H1 (cell line): ENCODE results near the gene MSH5. TPM values are rescaled to one million over a fixed set of nuclear protein-coding genes. Genes with fewer than 3 reads are reported as not detected.
A peak's percentile ranks its signal among the peaks of the same experiment; 100 is the strongest.

Experiments
- CTCF ChIA-PET: fragments of 300-600 bp; sonication (Branson Sonifier 250); formaldehyde crosslinking; loops from one replicate; lab custom pipeline; 2021; ENCODE audit not compliant: partially characterized antibody; lab: Charles Lee
- POLR2A ChIA-PET: fragments of 300-600 bp; sonication (Branson Sonifier 250); formaldehyde crosslinking; loops from one replicate; lab custom pipeline; 2021; ENCODE audit warnings: inconsistent platforms; ENCODE audit not compliant: partially characterized antibody; lab: Charles Lee
- DNase-seq, 2 experiments: peaks; one replicate each; pipeline versions ENCODE4 v3.0.0 to v3.0.0-alpha.2; 2010 to 2022; ENCODE audit warnings: low spot score in 2 of 2, low read depth in 1 of 2, mixed read lengths in 1 of 2
- FAIRE-seq: peaks from 2 replicates; lab custom pipeline; 2011; peaks lifted over from hg19 to GRCh38; lab: Jason Lieb, UNC
- H2AFZ ChIP-seq: 2 replicates; pipeline ENCODE4 v1.8.1; 2012; ENCODE audit warnings: low read length, inconsistent platforms
- H2AK5ac ChIP-seq: 2 replicates; pipeline ENCODE4 v1.6.1; 2013; ENCODE audit warnings: low read depth, low read length
- H2BK120ac ChIP-seq: replicated peaks from 2 replicates; pipeline ENCODE3; 2013; ENCODE audit warnings: low read depth, low read length, inconsistent platforms
- H2BK12ac ChIP-seq: 2 replicates; pipeline ENCODE4 v1.6.1; 2013; ENCODE audit warnings: low read depth, low read length
- H2BK15ac ChIP-seq: 2 replicates; pipeline ENCODE4 v1.6.1; 2013; ENCODE audit warnings: low read length
- H2BK20ac ChIP-seq: 2 replicates; pipeline ENCODE4 v1.6.1; 2013; ENCODE audit warnings: low read length
- H2BK5ac ChIP-seq: 2 replicates; pipeline ENCODE4 v1.6.1; 2013; ENCODE audit warnings: low read depth, low read length
- H3K14ac ChIP-seq: 2 replicates; pipeline ENCODE4 v1.6.1; 2013; ENCODE audit warnings: inconsistent platforms; ENCODE audit not compliant: insufficient read length
- H3K18ac ChIP-seq: 2 replicates; pipeline ENCODE4 v1.6.1; 2013; ENCODE audit warnings: low read length; ENCODE audit errors: extremely low read depth
- H3K23ac ChIP-seq: 2 replicates; pipeline ENCODE4 v1.6.1; 2013; ENCODE audit warnings: inconsistent platforms; ENCODE audit not compliant: insufficient read length
- H3K23me2 ChIP-seq: 2 replicates; pipeline ENCODE4 v1.6.1; 2013; ENCODE audit warnings: low read depth, low read length
- H3K27ac ChIP-seq: 2 replicates; pipeline ENCODE4 v1.6.1; 2011; ENCODE audit warnings: low read depth, low read length, inconsistent platforms
- H3K27me3 ChIP-seq, 4 experiments: replicated peaks in 1 of 4; 1 replicate in 1 of 4; 2 replicates in 3 of 4; pipeline versions ENCODE4 v1.6.1 to v1.8.1; 2011 to 2013; ENCODE audit warnings: low read length in 3 of 4, mild to moderate bottlenecking in 3 of 4, inconsistent platforms in 2 of 4, mixed read lengths in 2 of 4, moderate library complexity in 1 of 4; ENCODE audit not compliant: control insufficient read depth in 3 of 4, insufficient read depth in 3 of 4; ENCODE audit errors: extremely low read depth in 1 of 4
- H3K36me3 ChIP-seq, 4 experiments: 2 replicates each; pipeline versions ENCODE4 v1.6.1 to v1.8.1; 2011 to 2013; ENCODE audit warnings: mild to moderate bottlenecking in 4 of 4, low read length in 3 of 4, moderate library complexity in 2 of 4, control low read depth in 1 of 4, inconsistent platforms in 1 of 4; ENCODE audit not compliant: insufficient read depth in 4 of 4, control insufficient read depth in 2 of 4
- H3K4ac ChIP-seq: replicated peaks from 2 replicates; pipeline ENCODE3; 2013; ENCODE audit warnings: low read length, low read depth, mixed read lengths, inconsistent platforms; ENCODE audit not compliant: insufficient read length
- H3K4me1 ChIP-seq, 4 experiments: replicated peaks in 1 of 4; 1 replicate in 1 of 4; 2 replicates in 3 of 4; pipeline versions ENCODE4 v1.6.1 to v1.8.1; 2011 to 2013; ENCODE audit warnings: low read length in 3 of 4, inconsistent platforms in 2 of 4, mixed read lengths in 1 of 4; ENCODE audit not compliant: insufficient read depth in 4 of 4, control insufficient read depth in 3 of 4
- H3K4me2 ChIP-seq, 2 experiments: 2 replicates each; pipeline versions ENCODE4 v1.6.1 to v1.8.1; 2011 to 2013; ENCODE audit warnings: low read depth in 2 of 2, low read length in 2 of 2, control low read depth in 1 of 2, inconsistent platforms in 1 of 2, mild to moderate bottlenecking in 1 of 2; ENCODE audit not compliant: insufficient read depth in 1 of 2
- H3K4me3 ChIP-seq, 4 experiments: fragments of 200-600, 300-600 bp in 1 of 4; sonication (generic), shearing (Covaris generic), sonication (Bioruptor Twin) in 1 of 4; 2 replicates each; pipeline versions ENCODE4 v1.5.1 to v1.8.1; 2011 to 2016; ENCODE audit warnings: low read length in 4 of 4, low read depth in 3 of 4, control low read depth in 2 of 4, inconsistent platforms in 2 of 4, mild to moderate bottlenecking in 2 of 4, mixed read lengths in 1 of 4, moderate library complexity in 1 of 4; ENCODE audit not compliant: insufficient read depth in 2 of 4; ENCODE audit errors: extremely low read depth in 1 of 4
- H3K56ac ChIP-seq: replicated peaks from 2 replicates; pipeline ENCODE3; 2013; ENCODE audit warnings: low read depth, mild to moderate bottlenecking, mixed read lengths, low read length, inconsistent platforms; ENCODE audit not compliant: insufficient read length
- H3K79me1 ChIP-seq: 2 replicates; pipeline ENCODE4 v1.6.1; 2013; ENCODE audit warnings: low read depth, low read length, control low read depth
- H3K79me2 ChIP-seq, 2 experiments: 2 replicates each; pipeline versions ENCODE4 v1.6.1 to v1.8.1; 2012 to 2013; ENCODE audit warnings: low read length in 2 of 2, mild to moderate bottlenecking in 2 of 2, inconsistent platforms in 1 of 2; ENCODE audit not compliant: insufficient read depth in 2 of 2, control insufficient read depth in 1 of 2
- H3K9ac ChIP-seq, 4 experiments: replicated peaks in 1 of 4; 1 replicate in 1 of 4; 2 replicates in 3 of 4; pipeline versions ENCODE4 v1.6.1 to v1.8.1; 2011 to 2013; ENCODE audit warnings: low read depth in 3 of 4, low read length in 3 of 4, control low read depth in 2 of 4, mild to moderate bottlenecking in 2 of 4, moderate library complexity in 2 of 4, inconsistent platforms in 1 of 4; ENCODE audit errors: extremely low read depth in 1 of 4
- H3K9me3 ChIP-seq, 2 experiments: 2 replicates each; pipeline versions ENCODE4 v1.6.1 to v1.8.1; 2012 to 2013; ENCODE audit warnings: mild to moderate bottlenecking in 2 of 2, moderate library complexity in 2 of 2, control low read depth in 1 of 2, inconsistent platforms in 1 of 2, low read depth in 1 of 2, low read length in 1 of 2, mixed read lengths in 1 of 2; ENCODE audit not compliant: insufficient read depth in 2 of 2
- H4K20me1 ChIP-seq, 2 experiments: replicated peaks in 1 of 2; 2 replicates each; pipeline versions ENCODE3 to v1.8.1; 2011 to 2013; ENCODE audit warnings: inconsistent platforms in 2 of 2, low read length in 2 of 2, mild to moderate bottlenecking in 1 of 2; ENCODE audit not compliant: insufficient read depth in 2 of 2, control insufficient read depth in 1 of 2
- H4K5ac ChIP-seq: 2 replicates; pipeline ENCODE4 v1.6.1; 2013; ENCODE audit warnings: low read length, low read depth, mixed read lengths, inconsistent platforms; ENCODE audit not compliant: insufficient read length
- H4K8ac ChIP-seq: 2 replicates; pipeline ENCODE4 v1.8.0; 2013; ENCODE audit warnings: mild to moderate bottlenecking, moderate library complexity, low read length, inconsistent platforms; ENCODE audit not compliant: insufficient read depth; ENCODE audit errors: extremely low read depth
- H4K91ac ChIP-seq: replicated peaks from 2 replicates; pipeline ENCODE3; 2013; ENCODE audit warnings: low read length, mixed read lengths, inconsistent platforms; ENCODE audit not compliant: insufficient read length
- ASH2L ChIP-seq: fragments of 200-600, 300-600 bp; sonication (generic); IDR thresholded peaks from one replicate; pipeline ENCODE4 v1.7.1; 2017; ENCODE audit warnings: low read length
- CHD2 ChIP-seq: IDR thresholded peaks from 2 replicates; pipeline ENCODE4 v1.6.1; 2012; ENCODE audit warnings: low read length, improper control_type of control experiment
- KDM4A ChIP-seq: IDR thresholded peaks from one replicate; pipeline ENCODE4 v1.7.1; 2012; ENCODE audit warnings: low read depth, mild to moderate bottlenecking, moderate library complexity, low read length, inconsistent platforms; ENCODE audit not compliant: severe bottlenecking
- PHF8 ChIP-seq: fragments of 200-600 bp; sonication (generic); conservative IDR thresholded peaks from 2 replicates; pipeline ENCODE4 v1.7.1; 2012; ENCODE audit warnings: low read depth, mild to moderate bottlenecking, inconsistent platforms, low read length, moderate library complexity
- RBBP5 ChIP-seq: IDR thresholded peaks from 2 replicates; pipeline ENCODE4 v1.7.1; 2012; ENCODE audit warnings: low read depth, mild to moderate bottlenecking, inconsistent platforms, low read length, moderate library complexity, borderline replicate concordance
- RNF2 ChIP-seq: fragments of 200-900, 300-1000 bp; sonication (generic); IDR thresholded peaks from 2 replicates; pipeline ENCODE4 v1.7.1; 2016; ENCODE audit warnings: borderline replicate concordance, low read depth, mild to moderate bottlenecking, antibody characterized with exemption, low read length; ENCODE audit not compliant: poor library complexity, severe bottlenecking; ENCODE audit errors: missing control alignments
- SIN3A ChIP-seq, 2 experiments: IDR thresholded peaks in 1 of 2; conservative IDR thresholded peaks in 1 of 2; 2 replicates each; pipeline ENCODE4 v1.6.1; 2011 to 2012; ENCODE audit warnings: low read length in 2 of 2, improper control_type of control experiment in 1 of 2, low read depth in 1 of 2, mild to moderate bottlenecking in 1 of 2
- SP1 ChIP-seq: IDR thresholded peaks from 2 replicates; pipeline ENCODE4 v1.6.1; 2011; ENCODE audit warnings: low read depth, low read length
- SP4 ChIP-seq: IDR thresholded peaks from 2 replicates; pipeline ENCODE4 v1.6.1; 2012; ENCODE audit warnings: low read length, inconsistent platforms
- SUZ12 ChIP-seq: fragments of 200-600 bp; sonication (generic); IDR thresholded peaks from 2 replicates; pipeline ENCODE4 v1.6.1; 2012; ENCODE audit warnings: mild to moderate bottlenecking, inconsistent platforms, low read length, moderate library complexity, mixed read lengths
- TAF1 ChIP-seq: IDR thresholded peaks from 2 replicates; pipeline ENCODE4 v1.6.1; 2011; ENCODE audit warnings: mild to moderate bottlenecking, low read depth, low read length
- WGBS, 2 experiments: shearing (Covaris generic) in 1 of 2; methylation state at CpG; one replicate each; pipeline versions ENCODE4 v1.1.6 to v1.1.7; 2013 to 2015; ENCODE audit warnings: low lambda C conversion rate in 2 of 2, mixed read lengths in 2 of 2, inconsistent platforms in 1 of 2, low coverage in 1 of 2, missing lambda C conversion rate in 1 of 2; ENCODE audit not compliant: insufficient replicate concordance in 2 of 2, insufficient coverage in 1 of 2, insufficient read length in 1 of 2; ENCODE audit errors: extremely low coverage in 1 of 2, missing lambda C conversion rate in 1 of 2; 5-methylcytosine and 5-hydroxymethylcytosine counted together
- polyA plus RNA-seq, 7 experiments: library from polyadenylated mRNA; depleted of rRNA in 3 of 7; stranded (reverse) in 5 of 7; unstranded in 2 of 7; fragments of >200 nt in 5 of 7; fragments of 200-250 nt in 2 of 7; gene quantifications; 1 replicate in 5 of 7; 2 replicates in 1 of 7; 4 replicates in 1 of 7; pipeline versions ENCODE4 v1.2.1 to v1.2.3, GENCODE V29; 2011 to 2013; ENCODE audit warnings: missing spikeins in 2 of 7, mixed read lengths in 2 of 7
- total RNA-seq: library from RNA; stranded (reverse); fragmentation: NEBNext Ultra II Directional; extraction: Animal tissue kit (Norgen Biotek cat#: 25700); gene quantifications from 2 replicates; pipeline ENCODE4 v1.2.1, GENCODE V29; 2021

The MSH5 gene
- total and polyA plus RNA-seq, 2 of the 8 experiments (the other 6 are each of a cell fraction or from before 2014, with no cell fraction given) = 25.3 to 26.5 TPM

DNA sequence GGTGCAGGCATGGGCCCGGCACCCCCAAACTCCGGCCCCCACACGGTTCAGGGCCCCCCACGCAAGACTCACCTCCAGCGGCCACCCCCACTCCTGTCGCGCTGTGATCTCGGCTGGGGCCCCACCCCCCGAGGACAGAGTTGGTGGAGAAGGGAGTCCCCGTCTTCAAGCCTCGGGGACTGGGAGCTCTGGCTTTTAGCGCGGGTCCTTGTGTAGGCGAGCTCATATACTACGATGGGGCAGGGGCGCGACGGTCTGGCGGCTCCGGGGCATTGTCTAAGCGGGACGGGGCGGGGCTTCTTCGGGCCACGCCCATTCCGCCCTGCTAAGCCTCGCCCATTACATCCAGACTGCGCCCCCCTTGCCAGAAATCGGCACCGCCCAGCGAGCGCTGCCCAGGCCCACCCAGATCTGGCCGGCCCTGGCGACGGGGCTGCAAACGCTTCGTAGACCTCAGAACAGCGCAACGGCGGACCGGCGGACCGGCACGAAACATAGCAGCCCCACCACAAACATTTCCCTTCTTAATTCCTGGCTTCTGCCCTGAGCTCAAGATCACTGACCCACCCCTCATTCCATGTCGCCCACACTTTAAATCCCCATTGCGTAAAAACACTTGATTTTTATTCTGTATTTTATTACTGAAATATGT, 9.7 kb upstream of the MSH5 start:
- Histone ChIP-seq H4K91ac (peak overlapping the region; percentile 27), H2BK5ac (no peak overlapping the region; the same call in 1 of the 2 replicates), H2BK20ac (no peak overlapping the region), H3K9me3 (no peaks in the 10 kb centered on the region), H2BK12ac (0 out of 2 replicates have a peak overlapping the region, but pooled peaks have one; percentile 92), H4K20me1 (peaks cover 4 to 5% of the 10 kb centered on the region in 2 experiments), H3K27ac (peak overlapping the region; percentile 49; the same call in 1 of the 2 replicates), H4K8ac (peak overlapping the region; percentile 86; the same call in 1 of the 2 replicates), H3K18ac (no peak overlapping the region; the same call in 1 of the 2 replicates), H3K4me3 (peak overlapping the region; percentile 56 to 91 (median 83)), H2AFZ (no peak overlapping the region), H3K23ac (no peak overlapping the region), H3K27me3 (no peaks in the 10 kb centered on the region), H3K4me1 (peaks cover 10 to 19% (median 11%) of the 10 kb centered on the region in 4 experiments), H4K5ac (peak overlapping the region; percentile 84), H3K56ac (peak overlapping the region; percentile 87), H2BK120ac (no peak overlapping the region), H3K14ac (no peak overlapping the region), H3K4me2 (peak overlapping the region; percentile 31 to 90), H3K23me2 (peaks cover 6% of the 10 kb centered on the region; the same call in 1 of the 2 replicates), H3K79me1 (peaks cover 11% of the 10 kb centered on the region; the same call in 1 of the 2 replicates), H3K36me3 (peaks cover 10 to 40% (median 33%) of the 10 kb centered on the region in 4 experiments), H2BK15ac (no peak overlapping the region), H3K9ac (peak overlapping the region; percentile 62 to 75 (median 71); a peak in 6 of 7 replicates), H3K79me2 (peaks cover 0 to 12% of the 10 kb centered on the region in 2 experiments; a peak in 2 of 4 replicates), H3K4ac (peak overlapping the region; percentile 63), H2AK5ac (no peak overlapping the region)
- FAIRE-seq = no peak
- peak; percentile 84 to 96 for DNase-seq
- ChIA-PET CTCF (interaction anchor here (0.6 to 8.9 kb wide), 31 partner anchors 10 to 230 kb away, joined by 3 to 89 read pairs (median 5); partner anchors contain the start of genes ABHD16A, C6orf47, LSM2 and LY6G5C), POLR2A (interaction anchor here (0.6 to 4.2 kb wide), 38 partner anchors 9 to 1242 kb away, joined by 3 to 57 read pairs (median 5); partner anchors contain the start of genes ABHD16A, ATP6V1G2, BAG6 and C6orf47)
- WGBS, 2 experiments = 6% methylated on average over 40 of the region's 46 CpGs; no CpG with 5 or more reads in 1 of the 2 experiments
- TF ChIP-seq RNF2 = no peak
- peak; percentile 83 for TF ChIP-seq ASH2L
- TF ChIP-seq CHD2 = no peak
- no peak for TF ChIP-seq SP4
- 0 out of 2 replicates have a peak, but pooled peaks have one; percentile 9 for TF ChIP-seq RBBP5
- TF ChIP-seq SUZ12 = no peak
- TF ChIP-seq SIN3A (conservative IDR thresholded peaks at IDR 0.05 in 1 of 2, IDR thresholded peaks at IDR 0.05 in 1 of 2; ENCODE audit: low read depth in 1 of 2, low read length in 2 of 2) = no peak; a peak in 1 of 4 replicates
- TF ChIP-seq SP1 = peak; percentile 53
- peak; percentile 59 for TF ChIP-seq KDM4A
- TF ChIP-seq PHF8 = peak; percentile 52
- TF ChIP-seq TAF1 = peak; percentile 75
